K562 (cell line): Measurements from ENCODE around the gene AHI1. TPM values are rescaled to one million over a fixed set of nuclear protein-coding genes. Genes with fewer than 3 reads are reported as not detected.

Experiments
- ASH1L ChIP-seq: fragments of 450-650 bp; IDR thresholded peaks from 2 replicates; pipeline ENCODE4 v1.6.1; 2018; ENCODE audit warnings: borderline replicate concordance, mild to moderate bottlenecking, low read depth; ENCODE audit not compliant: partially characterized antibody
- BCOR ChIP-seq: fragments of 450-650 bp; IDR thresholded peaks from 2 replicates; pipeline ENCODE4 v1.6.1; 2016
- CTCF ChIP-seq, 3 experiments: IDR thresholded peaks in 2 of 3; conservative IDR thresholded peaks in 1 of 3; 2 replicates each; pipeline ENCODE4 v1.5.1; 2011 to 2012; ENCODE audit warnings: low read length in 3 of 3, mild to moderate bottlenecking in 3 of 3, control low read depth in 2 of 3, improper control_type of control experiment in 1 of 3, inconsistent platforms in 1 of 3, low read depth in 1 of 3, mixed read lengths in 1 of 3, moderate library complexity in 1 of 3; ENCODE audit not compliant: insufficient read depth in 2 of 3
- ELF1 ChIP-seq: fragments of 200-800 bp; sonication (Bioruptor generic); IDR thresholded peaks from 2 replicates; pipeline ENCODE4 v1.6.1; 2016; ENCODE audit warnings: missing genetic modification characterization, missing compliant biosample characterization
- GMEB1 ChIP-seq: fragments of 250-450 bp; sonication (Bioruptor Pico); IDR thresholded peaks from 2 replicates; pipeline ENCODE4 v1.4.0; 2020; ENCODE audit warnings: mild to moderate bottlenecking
- GTF2E2 ChIP-seq: fragments of 200-800 bp; sonication (Bioruptor generic); IDR thresholded peaks from 2 replicates; pipeline ENCODE4 v1.6.1; 2016; ENCODE audit warnings: missing genetic modification characterization, missing compliant biosample characterization
- MLX ChIP-seq, 2 experiments: fragments of 450-650 bp in 1 of 2; sonication (generic) in 1 of 2; formaldehyde crosslinking; conservative IDR thresholded peaks; 2 replicates each; pipeline versions ENCODE4 v1.4.0 to v1.8.1; 2020 to 2022; ENCODE audit warnings: mild to moderate bottlenecking in 1 of 2, missing genetic modification reagents in 1 of 2
- NFE2L1 ChIP-seq: fragments of 450-650 bp; IDR thresholded peaks from 2 replicates; pipeline ENCODE4 v1.6.1; 2016; ENCODE audit warnings: missing genetic modification characterization, low read depth, mild to moderate bottlenecking, missing compliant biosample characterization, moderate library complexity, borderline replicate concordance
- PREB ChIP-seq: sonication (generic); formaldehyde crosslinking; IDR thresholded peaks from 2 replicates; pipeline ENCODE4 v1.8.1; 2023; ENCODE audit warnings: mild to moderate bottlenecking, missing genetic modification reagents
- RFX7 ChIP-seq: fragments of 250-450 bp; sonication (Bioruptor Pico); IDR thresholded peaks from 2 replicates; pipeline ENCODE4 v1.5.1; 2021; ENCODE audit warnings: mild to moderate bottlenecking
- SMARCA4 ChIP-seq: fragments of 450-650 bp; IDR thresholded peaks from 2 replicates; pipeline ENCODE4 v1.6.1; 2016
- STAT5A ChIP-seq: IDR thresholded peaks from 2 replicates; pipeline ENCODE4 v1.6.1; 2012; ENCODE audit warnings: low read length, inconsistent platforms, borderline replicate concordance
- ZBTB7A ChIP-seq: IDR thresholded peaks from 2 replicates; pipeline ENCODE4 v1.6.1; 2011; ENCODE audit warnings: low read depth, mild to moderate bottlenecking, low read length, moderate library complexity, borderline replicate concordance; ENCODE audit not compliant: control insufficient read depth
- ZNF143 ChIP-seq: sonication (generic); formaldehyde crosslinking; IDR thresholded peaks from 2 replicates; pipeline ENCODE4 v1.9.0; 2022; ENCODE audit warnings: mild to moderate bottlenecking, missing genetic modification reagents
- ZNF639 ChIP-seq, 2 experiments: fragments of 200-800 bp in 1 of 2; sonication (Bioruptor generic) in 1 of 2; sonication (generic) in 1 of 2; formaldehyde crosslinking in 1 of 2; IDR thresholded peaks in 1 of 2; conservative IDR thresholded peaks in 1 of 2; 2 replicates each; pipeline versions ENCODE4 v1.5.0 to v1.6.1; 2016 to 2020; ENCODE audit warnings: missing compliant biosample characterization in 1 of 2, missing genetic modification characterization in 1 of 2, missing genetic modification reagents in 1 of 2
- ZNF740 ChIP-seq, 3 experiments: fragments of 200-800 bp in 1 of 3; sonication (Bioruptor generic) in 1 of 3; sonication (generic) in 1 of 3; formaldehyde crosslinking in 1 of 3; IDR thresholded peaks; 2 replicates each; pipeline versions ENCODE4 v1.6.1 to v1.8.0; 2016 to 2022; ENCODE audit warnings: mild to moderate bottlenecking in 2 of 3, missing compliant biosample characterization in 2 of 3, missing genetic modification characterization in 2 of 3, missing genetic modification reagents in 1 of 3
- polyA plus RNA-seq, 8 experiments: library from polyadenylated mRNA; depleted of rRNA in 4 of 8; stranded (reverse) in 5 of 8; unstranded in 3 of 8; fragments of >200 nt; fragmentation: Nextera tagmentation in 2 of 8; fragmentation: Illumina TruSeq in 1 of 8; extraction: Ambion mirVana in 2 of 8; extraction: Trizol in 1 of 8; gene quantifications; 2 replicates each; pipeline versions ENCODE4 v1.2.1 to v1.2.3, GENCODE V29; 2011 to 2014; ENCODE audit warnings: inconsistent platforms in 1 of 8, missing spikeins in 1 of 8
- total RNA-seq, 7 experiments: library from RNA; depleted of rRNA in 6 of 7; stranded (reverse); fragments of >200 nt in 6 of 7; fragmentation: Illumina TruSeq in 2 of 7; extraction: Trizol in 2 of 7; gene quantifications; 2 replicates each; pipeline versions ENCODE4 v1.2.1 to v1.2.3, GENCODE V29; 2011 to 2021; ENCODE audit warnings: low replicate concordance in 1 of 7

Gene AHI1
- total and polyA plus RNA-seq, 9 of the 15 experiments (the other 6 are each of a cell fraction or from before 2014, with no cell fraction given), result 24.7 to 54.9 (median 32.2) TPM

GRCh38 chr6:135497412-135498184, at the start of gene AHI1 (continued):
- TF ChIP-seq ZNF740 (CRISPR knock-in tag; IDR thresholded peaks at IDR 0.05) (peak; percentile 73), ZNF740 (tag; IDR thresholded peaks at IDR 0.05) (peak in 1 of 2 experiments; percentile 15; a peak in 1 of 4 replicates), ZNF143 (CRISPR knock-in tag) (peak; percentile 63), GTF2E2 (tag) (peak; percentile 91), ZNF639 (CRISPR knock-in tag; conservative IDR thresholded peaks at IDR 0.05 in 1 of 2, IDR thresholded peaks at IDR 0.05 in 1 of 2) (no peak; a peak in 1 of 4 replicates), PREB (CRISPR knock-in tag) (no peak), CTCF (IDR thresholded peaks at IDR 0.05 in 2 of 3, conservative IDR thresholded peaks at IDR 0.05 in 1 of 3; ENCODE audit: insufficient read depth in 2 of 3, low read depth in 1 of 3, low read length in 3 of 3) (peak in 1 of 3 experiments; percentile 1; a peak in 1 of 6 replicates), MLX (CRISPR knock-in tag; conservative IDR thresholded peaks at IDR 0.05) (0 out of 4 replicates have a peak, but pooled peaks of 1 of the 2 experiments have one; percentile 60), ELF1 (tag) (peak; percentile 95), SMARCA4 (no peak; the same call in 1 of the 2 replicates), STAT5A (no peak; the same call in 1 of the 2 replicates), ASH1L (no peak), GMEB1 (CRISPR knock-in tag) (peak; percentile 88), NFE2L1 (tag) (no peak), ZBTB7A (0 out of 2 replicates have a peak, but pooled peaks have one; percentile 73), RFX7 (CRISPR knock-in tag) (no peak), BCOR (peak; percentile 65; the same call in 1 of the 2 replicates)
